Measurements from ENCODE around the gene SLC24A3. TPM values are rescaled to one million over a fixed set of nuclear protein-coding genes. Genes with fewer than 3 reads are reported as not detected.
A peak's percentile ranks its signal among the peaks of the same experiment; 100 is the strongest.
"Not testable (repeated sequence)": the region's sequence is repeated elsewhere in the genome, so short reads cannot be mapped to it uniquely, and the experiment has no call there.

The SLC24A3 gene
- total and polyA plus RNA-seq, 2 of the 13 experiments (the other 11 are each of a cell fraction or from before 2014, with no cell fraction given): not detected

- Histone ChIP-seq H3K36me3 (replicated peaks in 1 of 2; ENCODE audit: control insufficient read depth in 1 of 2, insufficient read depth in 2 of 2, low read length in 2 of 2) (no peaks in the 10 kb centered on the region), H2AFZ (ENCODE audit: low read length) (no peak overlapping the region), H3K79me2 (ENCODE audit: insufficient read depth, low read length) (no peaks in the 10 kb centered on the region), H3K9ac (ENCODE audit: insufficient read depth, low read depth, low read length) (no peak overlapping the region), H3K9me3 (ENCODE audit: low read length) (0 out of 2 replicates have a peak, but pooled peaks cover 8% of the 10 kb centered on the region), H3K27ac (ENCODE audit: extremely low read length, insufficient read depth, low read length) (no peak overlapping the region), H3K27me3 (ENCODE audit: control insufficient read depth in 1 of 2, insufficient read depth in 2 of 2, low read length in 2 of 2) (peaks cover 0 to 5% of the 10 kb centered on the region in 2 experiments; a peak in 1 of 5 replicates), H3K4me3 (replicated peaks in 1 of 3; ENCODE audit: insufficient read depth in 1 of 3, low read depth in 2 of 3, low read length in 3 of 3) (no peak overlapping the region), H3K4me1 (ENCODE audit: insufficient read depth, low read length) (peaks cover 8% of the 10 kb centered on the region), H4K20me1 (ENCODE audit: insufficient read depth, low read length) (no peaks in the 10 kb centered on the region), H3K4me2 (ENCODE audit: low read depth, low read length) (no peak overlapping the region)
- DNase-seq (ENCODE audit: low spot score) (no peak), FAIRE-seq (no peak), ATAC-seq (no peak)
- no peak for TF ChIP-seq IRF9 (CRISPR knock-in tag; IDR thresholded peaks at IDR 0.05; ENCODE audit: borderline replicate concordance)
- no peak for TF ChIP-seq ZNF788 (CRISPR knock-in tag; IDR thresholded peaks at IDR 0.05; ENCODE audit: borderline replicate concordance)
- peak; percentile 3 to 43; a peak in 2 of 4 replicates for TF ChIP-seq MAFK (conservative IDR thresholded peaks at IDR 0.05 in 1 of 2, IDR thresholded peaks at IDR 0.05 in 1 of 2; ENCODE audit: low read length in 2 of 2)
- TF ChIP-seq ZNF138 (CRISPR knock-in tag; IDR thresholded peaks at IDR 0.05; ENCODE audit: low read depth): no peak
- POLR2A ChIA-PET: no interaction called here
- WGBS (ENCODE audit: low lambda C conversion rate): 27% methylated on average over 3 of the region's 3 CpGs
- CTCF ChIA-PET (ENCODE audit: low intra/inter-chr PET ratio, low total read pairs): no interaction called here
- no TSS peak for BruUV-seq (replicated peaks)
- in situ Hi-C loops (cut with HindIII; ENCODE audit: extremely low pct_ligation_motif_present, low pct_unique_long_range_greater_than_20kb): no loop called here
- intact Hi-C loops (cut with micrococcal nuclease; ENCODE audit: unreplicated experiment): no loop called here
Measured at GRCh38 chr20:19633985-19634384, 421.5 kb downstream of the SLC24A3 start.

DNA sequence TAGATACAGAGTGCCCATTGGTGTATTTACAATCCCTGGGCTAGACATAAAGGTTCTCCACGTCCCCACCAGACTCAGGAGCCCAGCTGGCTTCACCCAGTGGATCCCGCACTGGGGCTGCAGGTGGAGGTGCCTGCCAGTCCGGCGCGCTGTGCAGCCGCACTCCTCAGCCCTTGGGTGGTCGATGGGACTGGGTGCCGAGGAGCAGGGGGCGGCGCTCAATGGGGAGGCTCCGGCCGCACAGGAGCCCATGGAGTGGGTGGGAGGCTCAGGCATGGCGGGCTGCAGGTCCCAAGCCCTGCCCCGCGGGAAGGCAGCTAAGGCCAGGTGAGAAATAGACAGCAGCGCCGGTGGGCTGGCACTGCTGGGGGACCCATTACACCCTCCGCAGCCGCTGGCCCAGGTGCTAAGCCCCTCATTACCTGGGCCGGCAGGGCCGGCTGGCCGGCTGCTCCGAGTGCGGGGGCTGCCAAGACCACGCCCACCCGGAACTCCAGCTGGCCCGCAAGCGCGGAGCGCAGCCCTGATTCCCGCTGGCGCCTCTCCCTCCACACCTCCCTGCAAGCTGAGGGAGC is 427.1 kb downstream of the SLC24A3 start:
- H3K4me3 ChIP-seq (replicated peaks in 1 of 3; ENCODE audit: insufficient read depth in 1 of 3, low read depth in 2 of 3, low read length in 3 of 3); H3K79me2 ChIP-seq (ENCODE audit: insufficient read depth, low read length); H2AFZ ChIP-seq (ENCODE audit: low read length); POLR2A ChIA-PET; H3K27me3 ChIP-seq (ENCODE audit: control insufficient read depth in 1 of 2, insufficient read depth in 2 of 2, low read length in 2 of 2); in situ Hi-C loops (cut with HindIII; ENCODE audit: extremely low pct_ligation_motif_present, low pct_unique_long_range_greater_than_20kb); BruUV-seq (replicated peaks); H3K4me1 ChIP-seq (ENCODE audit: insufficient read depth, low read length); H4K20me1 ChIP-seq (ENCODE audit: insufficient read depth, low read length); H3K36me3 ChIP-seq (replicated peaks in 1 of 2; ENCODE audit: control insufficient read depth in 1 of 2, insufficient read depth in 2 of 2, low read length in 2 of 2); H3K27ac ChIP-seq (ENCODE audit: extremely low read length, insufficient read depth, low read length); ATAC-seq; CTCF ChIA-PET (ENCODE audit: low intra/inter-chr PET ratio, low total read pairs); H3K9me3 ChIP-seq (ENCODE audit: low read length); H3K4me2 ChIP-seq (ENCODE audit: low read depth, low read length); H3K9ac ChIP-seq (ENCODE audit: insufficient read depth, low read depth, low read length); intact Hi-C loops (cut with micrococcal nuclease; ENCODE audit: unreplicated experiment); FAIRE-seq; DNase-seq (ENCODE audit: low spot score): not testable (repeated sequence)
- 84% methylated on average over 31 of the region's 32 CpGs for WGBS (ENCODE audit: low lambda C conversion rate)
